GM12801 (cell line): ENCODE measurements around the gene CEP55.

ENCODE experiments used
- CTCF ChIP-seq: IDR thresholded peaks from one replicate; pipeline ENCODE4 v1.5.1; 2011; ENCODE audit warnings: control low read depth; ENCODE audit not compliant: insufficient read length; ENCODE audit errors: extremely low read depth

The CEP55 gene

GRCh38 chr10:93496322-93497041 lies at the start of gene CEP55:
Gene CEP55 (plus strand): TSS chr10:93496612. CDS start chr10:93500052, 3,440 bp downstream.
- TF ChIP-seq CTCF = no peak

- no peak for TF ChIP-seq CTCF
Observed at GRCh38 chr10:93447019-93447418, 49.4 kb upstream of the CEP55 start.

GRCh38 chr10:93447970-93448369 lies 48.4 kb upstream of the CEP55 start:
- no peak for TF ChIP-seq CTCF

- TF ChIP-seq CTCF = no peak
Observed at GRCh38 chr10:93451244-93451947, 45.0 kb upstream of the CEP55 start.

- no peak for TF ChIP-seq CTCF
Observed at GRCh38 chr10:93452143-93452542, 44.3 kb upstream of the CEP55 start.

- TF ChIP-seq CTCF = no peak
Observed at GRCh38 chr10:93454146-93454545, 42.3 kb upstream of the CEP55 start.

- TF ChIP-seq CTCF = no peak
Observed at GRCh38 chr10:93454736-93455135, 41.7 kb upstream of the CEP55 start.
